ENCODE measurements around the gene CARD18. TPM values are rescaled to one million over a fixed set of nuclear protein-coding genes. Genes with fewer than 3 reads are reported as not detected.
"Not testable (repeated sequence)": the region's sequence is repeated elsewhere in the genome, so short reads cannot be mapped to it uniquely, and the experiment has no call there.

Gene CARD18
- total RNA-seq, 1 donor from 2014 or later: not detected

DNA sequence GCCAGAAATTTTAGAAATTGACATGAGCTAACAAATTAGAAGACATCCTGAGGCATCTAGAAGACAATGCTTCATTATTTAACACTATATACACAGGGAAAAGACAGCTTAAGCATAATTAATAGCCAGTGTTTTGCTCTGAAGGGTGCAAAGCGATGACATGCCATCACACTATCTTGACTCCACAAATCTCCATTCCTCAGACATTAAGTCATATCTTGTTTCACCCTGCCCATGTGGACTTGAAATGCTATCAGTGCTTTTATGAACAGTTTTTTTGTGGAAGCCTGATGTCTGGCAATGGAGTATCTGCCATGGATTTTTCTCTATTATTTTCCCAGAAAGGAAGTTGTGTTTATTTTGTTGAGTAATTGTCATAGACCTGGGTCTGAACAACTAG, 2.3 kb downstream of the CARD18 start:
- FAIRE-seq (no peak), DNase-seq (ENCODE audit: low spot score in 2 of 2) (no peak)

DNA sequence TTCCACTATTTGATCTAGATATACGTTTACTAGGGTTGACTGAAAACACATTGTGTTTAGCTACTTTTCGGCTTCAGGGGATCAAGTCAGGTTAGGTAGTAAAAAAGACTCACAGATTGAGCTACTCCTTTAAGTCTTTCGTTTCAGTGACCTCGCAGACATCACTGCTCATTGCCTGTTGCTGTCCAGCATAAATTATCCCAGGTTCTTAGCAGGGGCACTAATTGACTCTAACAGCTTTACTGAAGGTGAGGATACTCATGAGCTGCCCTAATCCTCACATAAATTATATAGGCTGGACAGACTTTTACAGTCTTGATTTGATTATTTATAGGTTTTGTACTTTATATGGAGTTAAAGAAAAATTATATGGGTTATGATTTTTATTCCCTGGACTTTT, 3.7 kb downstream of the CARD18 start:
- FAIRE-seq (no peak), DNase-seq (ENCODE audit: low spot score in 2 of 2) (no peak)

DNA sequence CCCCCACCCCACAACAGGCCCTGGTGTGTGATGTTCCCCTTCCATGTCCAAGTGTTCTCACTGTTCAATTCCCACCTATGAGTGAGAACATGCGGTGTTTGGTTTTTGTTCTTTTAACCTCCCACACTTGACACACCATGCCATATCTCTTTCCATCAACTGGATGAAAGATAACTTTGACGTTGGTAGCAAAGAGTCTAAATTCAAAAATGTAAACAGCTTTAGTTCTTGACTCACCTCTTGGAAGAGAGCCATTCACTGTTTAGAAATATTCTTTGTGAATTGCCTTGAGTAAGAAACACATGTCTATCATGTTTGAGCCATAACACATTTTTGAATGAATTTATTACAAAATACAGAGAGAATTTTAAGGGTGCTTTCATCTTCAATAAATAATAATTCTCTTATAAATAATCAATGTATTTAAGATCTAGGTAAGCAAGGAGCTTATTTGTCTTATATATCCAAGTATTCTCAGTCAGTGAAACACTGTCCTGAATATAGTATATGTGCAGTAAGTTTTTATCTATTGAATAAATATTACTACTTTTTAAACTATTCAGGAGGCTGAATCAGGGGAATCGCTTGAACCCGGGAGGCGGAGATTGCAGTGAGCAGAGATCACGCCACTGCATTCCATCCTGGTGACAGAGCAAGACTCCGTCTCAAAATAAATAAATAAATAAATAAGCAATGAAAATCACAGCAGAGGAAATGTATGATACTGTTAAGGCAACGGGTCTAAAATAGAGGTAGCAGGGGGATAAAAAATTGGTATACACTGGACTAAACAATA, 6.7 kb downstream of the CARD18 start:
- no peak for FAIRE-seq
- DNase-seq (ENCODE audit: low spot score in 2 of 2): no peak

DNA sequence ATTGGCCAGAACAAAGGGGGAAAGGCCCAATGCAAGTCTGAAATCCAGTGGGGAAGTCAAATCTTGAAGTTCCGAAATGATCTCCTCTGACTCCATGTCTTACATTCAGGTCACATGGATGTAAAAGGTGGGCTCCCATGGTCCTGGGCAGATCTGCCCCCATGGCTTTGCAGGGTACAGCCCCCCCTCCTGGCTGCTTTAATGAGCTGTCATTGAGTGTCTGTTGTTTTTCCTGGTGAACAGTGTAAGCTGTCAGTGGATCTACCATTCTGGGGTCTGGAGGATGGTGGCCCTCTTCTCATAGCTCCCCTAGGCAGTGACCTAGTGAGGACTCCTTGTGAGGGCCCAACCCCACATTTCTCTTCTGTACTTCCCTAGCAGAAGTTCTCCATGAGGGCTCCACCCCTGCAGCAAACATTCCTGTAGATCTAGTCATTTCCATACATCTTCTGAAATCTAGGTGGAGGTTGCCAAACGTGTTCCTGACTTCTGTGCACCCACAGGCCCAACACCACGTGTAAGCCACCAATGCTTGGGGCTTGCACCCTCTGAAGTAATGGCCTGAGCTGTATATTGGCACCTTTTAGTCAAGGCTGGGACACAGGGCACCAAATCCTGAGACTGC, 9.3 kb downstream of the CARD18 start:
- FAIRE-seq (no peak), DNase-seq (ENCODE audit: low spot score in 2 of 2) (no peak)

DNA sequence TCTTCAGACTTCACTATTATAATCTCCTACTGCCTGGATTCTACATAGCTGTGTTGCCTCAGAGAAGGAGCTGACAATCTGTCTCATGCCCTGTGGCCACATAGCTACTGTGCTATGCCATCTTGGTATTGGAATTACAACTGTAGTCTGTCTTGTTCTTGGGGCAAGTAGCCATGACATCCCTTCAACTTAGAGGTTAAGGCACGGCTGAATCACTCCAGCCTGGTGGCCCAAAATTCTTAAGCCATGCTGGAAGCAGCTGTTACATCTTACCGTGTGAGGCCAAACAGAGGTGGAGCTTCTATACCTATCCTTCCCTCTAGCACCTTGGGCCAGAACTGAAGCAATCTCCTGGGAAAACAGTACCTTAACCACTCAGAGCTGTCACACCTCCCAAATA, 14.8 kb downstream of the CARD18 start:
- FAIRE-seq (no peak), DNase-seq (ENCODE audit: low spot score in 2 of 2) (no peak)

DNA sequence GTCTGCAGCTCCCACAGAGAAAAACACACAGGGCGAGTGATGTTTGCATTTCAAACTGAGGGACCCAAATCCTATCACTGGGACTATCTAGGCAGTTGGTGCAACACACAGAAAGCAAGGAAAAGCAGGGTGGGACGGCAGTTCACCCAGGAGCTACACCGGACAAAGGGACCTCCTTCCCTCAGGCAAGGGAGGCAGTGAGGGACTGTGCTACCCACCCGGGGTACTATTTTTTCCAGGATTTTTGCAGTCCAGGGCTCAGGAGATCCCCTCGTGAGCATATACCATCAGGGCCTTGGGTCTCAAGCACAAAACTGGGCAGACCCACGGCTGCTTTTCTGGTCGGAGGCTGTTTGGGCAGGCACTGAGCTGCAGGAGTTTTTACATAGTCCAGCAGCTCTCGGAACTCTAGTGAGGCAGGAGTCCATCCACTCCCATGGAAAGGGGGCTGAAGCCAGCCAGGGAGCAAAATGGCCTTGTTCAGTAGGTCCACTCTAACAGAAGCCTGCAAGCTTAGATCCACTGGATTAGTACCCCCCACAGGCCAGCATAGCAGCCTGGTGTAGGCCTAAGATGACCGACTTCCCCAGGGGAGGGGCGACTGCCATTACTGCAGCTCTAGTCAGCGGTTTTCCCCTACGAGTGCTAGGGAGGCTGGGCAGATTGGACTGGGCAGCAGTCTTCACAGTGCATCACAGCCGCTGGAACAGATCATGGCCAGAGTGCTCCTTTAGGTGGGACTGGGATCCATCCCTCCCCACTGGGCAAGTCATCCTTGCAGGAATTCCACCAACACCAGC, 28.2 kb downstream of the CARD18 start:
- DNase-seq (ENCODE audit: low spot score in 2 of 2) (no peak), FAIRE-seq (no peak)

DNA sequence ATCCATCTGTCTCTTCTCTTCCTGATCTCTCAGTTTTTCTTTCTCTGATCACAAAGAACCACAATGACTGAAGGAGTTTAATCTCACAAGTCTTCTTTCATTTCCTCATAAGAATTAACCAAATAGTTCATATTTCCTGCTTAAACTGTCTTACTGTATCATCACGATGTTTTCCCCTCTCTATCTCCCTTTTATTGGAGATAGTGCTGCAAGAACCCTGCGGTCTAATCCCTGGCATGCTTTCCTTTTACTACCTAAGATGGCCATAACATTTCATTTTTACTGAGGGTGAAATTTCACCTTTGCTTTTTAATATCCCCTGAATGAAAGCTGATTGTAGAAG, 28.9 kb downstream of the CARD18 start:
- no peak for DNase-seq (ENCODE audit: low spot score in 2 of 2)
- no peak for FAIRE-seq

DNA sequence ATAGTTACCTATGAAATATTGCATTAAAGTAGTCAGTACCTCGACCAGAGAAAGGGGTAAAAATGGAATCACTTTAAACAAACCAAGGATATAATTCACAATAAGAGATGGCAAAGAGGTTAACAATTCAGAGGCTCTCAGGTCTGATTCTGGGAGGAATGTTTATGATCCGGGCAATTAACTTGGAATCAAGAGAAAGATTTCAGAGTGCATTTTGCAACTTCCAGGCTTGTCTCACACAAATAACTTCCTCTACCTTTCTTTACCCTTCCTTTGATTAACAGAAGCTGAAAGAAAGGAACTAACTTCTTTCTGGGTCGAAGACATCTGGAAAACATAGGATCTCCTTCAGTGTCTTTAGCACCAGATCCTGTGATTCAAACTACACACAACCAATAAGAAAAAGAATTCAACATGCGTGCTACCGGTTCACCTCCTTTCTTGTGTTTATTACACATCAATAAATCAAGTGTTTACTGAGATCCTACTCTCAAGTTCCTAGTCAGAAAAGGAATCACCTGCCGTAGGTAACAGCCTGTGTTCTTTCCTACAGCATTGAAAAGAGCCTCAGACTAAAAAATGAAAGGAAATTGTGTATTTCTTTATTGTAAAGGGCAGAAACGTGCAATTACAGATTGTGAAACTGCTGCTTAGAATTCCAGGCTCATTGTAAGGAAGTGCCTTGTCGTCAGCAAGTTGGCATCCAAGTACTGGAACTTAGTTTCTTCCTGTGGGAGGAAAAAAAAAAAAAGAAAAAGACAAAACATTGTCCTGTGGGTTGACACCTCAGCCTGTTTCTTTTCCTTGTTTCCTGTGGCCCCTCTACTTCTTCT, 29.5 kb downstream of the CARD18 start:
- no peak for FAIRE-seq
- no peak for DNase-seq (ENCODE audit: low spot score in 2 of 2)

DNA sequence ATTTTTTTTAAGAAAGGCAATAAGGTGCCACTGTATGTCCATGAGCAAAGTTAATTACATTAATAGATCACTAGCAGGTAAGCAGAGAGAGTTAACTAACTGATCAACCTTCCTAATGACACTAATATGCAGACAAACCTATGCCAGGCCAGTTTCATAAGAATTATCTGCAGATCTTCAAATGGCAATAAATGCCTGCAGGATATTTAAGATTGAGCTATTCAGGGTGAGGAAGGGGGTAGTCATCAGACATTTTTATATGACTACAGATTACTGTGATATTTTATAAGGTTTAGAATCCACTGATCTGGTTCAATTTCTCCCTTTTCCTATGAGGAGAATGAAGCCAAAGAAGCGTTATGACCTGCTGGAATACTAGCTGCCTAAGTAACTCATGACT, 30.2 kb downstream of the CARD18 start:
- DNase-seq (ENCODE audit: low spot score in 2 of 2) (no peak), FAIRE-seq (no peak)

DNA sequence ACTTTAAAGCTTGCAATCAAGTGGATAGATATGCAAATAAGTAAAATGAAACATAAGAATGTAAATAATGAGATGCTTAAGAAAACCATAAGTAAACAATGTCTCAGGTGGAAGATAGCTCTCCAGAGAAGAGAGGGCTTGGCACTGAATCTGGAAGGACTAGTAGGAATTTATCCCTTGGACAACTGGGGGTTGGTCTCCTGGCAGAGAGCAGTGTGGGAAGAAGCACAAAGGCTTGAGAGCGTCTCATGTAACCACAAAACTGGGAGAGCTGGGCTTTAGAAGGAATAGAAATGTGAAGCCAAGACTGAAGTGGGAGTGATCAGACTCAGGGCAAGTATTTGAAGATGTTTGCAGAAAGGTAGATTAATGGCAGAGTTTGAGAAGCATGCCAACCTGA, 31.3 kb downstream of the CARD18 start:
- FAIRE-seq (no peak), DNase-seq (ENCODE audit: low spot score in 2 of 2) (no peak)

DNA sequence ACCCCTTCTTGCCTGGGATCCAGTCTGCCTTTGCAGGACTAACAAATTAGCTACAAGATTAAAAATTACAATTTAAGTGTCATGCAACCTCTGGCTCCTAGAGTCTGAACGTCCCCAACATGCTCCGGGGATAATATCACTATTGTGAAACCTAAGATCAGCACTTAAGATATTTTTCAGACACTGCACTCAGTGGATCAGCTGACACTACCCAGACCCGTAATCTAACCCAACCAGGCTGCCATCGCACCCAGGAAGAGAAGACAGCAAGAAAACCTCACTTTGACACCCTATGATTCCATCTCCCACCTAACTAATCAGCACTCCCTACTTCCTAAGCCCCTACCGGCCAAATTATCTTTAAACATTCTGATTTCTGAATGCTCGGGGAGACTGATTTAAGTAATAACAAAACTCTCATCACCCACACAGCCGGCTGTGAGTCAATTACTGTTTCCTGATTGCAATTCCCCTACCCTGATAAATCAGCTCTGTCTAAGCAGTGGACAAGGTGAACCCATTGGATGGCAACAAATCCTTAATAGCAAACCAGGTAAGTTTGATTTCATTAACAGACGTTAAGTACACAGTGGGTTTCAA, 32.2 kb downstream of the CARD18 start:
- not testable (repeated sequence) for DNase-seq (ENCODE audit: low spot score in 2 of 2); FAIRE-seq

DNA sequence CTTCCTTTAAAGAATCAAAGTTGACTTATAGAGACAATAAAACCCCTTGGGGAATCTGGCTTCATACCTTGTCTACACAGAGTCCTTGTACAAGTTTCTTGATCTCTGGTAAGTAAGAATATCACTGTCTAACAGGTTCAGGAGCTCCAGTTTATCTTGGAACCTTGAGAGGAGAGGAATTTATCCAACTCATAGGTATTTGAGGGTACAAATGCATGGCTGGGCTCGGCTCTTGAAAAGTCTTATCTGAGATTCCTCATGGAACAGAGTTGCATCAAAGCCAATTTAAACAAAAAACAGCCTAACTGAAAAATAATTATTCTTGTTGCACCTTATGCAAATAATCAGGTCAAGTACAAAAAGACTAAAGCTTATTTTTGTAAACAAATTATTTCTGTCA, 33.4 kb downstream of the CARD18 start:
- no peak for FAIRE-seq
- DNase-seq (ENCODE audit: low spot score in 2 of 2): no peak

DNA sequence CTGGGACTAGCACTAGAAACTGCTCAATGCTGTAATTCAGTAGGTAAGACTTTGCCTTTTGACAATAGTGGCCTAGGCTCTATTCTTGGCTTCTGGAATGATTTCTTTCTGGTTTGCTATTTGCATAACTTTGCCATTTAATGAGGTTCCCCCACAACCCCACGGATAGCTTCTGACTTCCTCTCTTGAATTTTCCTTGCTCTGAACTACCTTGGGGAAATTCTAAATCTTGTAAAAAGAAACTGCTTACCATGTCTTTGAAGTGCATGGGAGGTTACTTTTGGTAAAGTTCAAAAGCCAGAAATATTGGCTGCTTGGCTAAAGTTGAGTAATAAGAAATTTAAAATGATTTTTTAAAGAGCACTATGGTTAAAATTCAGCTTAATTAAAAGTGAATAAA, 35.3 kb downstream of the CARD18 start:
- FAIRE-seq (no peak), DNase-seq (ENCODE audit: low spot score in 2 of 2) (no peak)

DNA sequence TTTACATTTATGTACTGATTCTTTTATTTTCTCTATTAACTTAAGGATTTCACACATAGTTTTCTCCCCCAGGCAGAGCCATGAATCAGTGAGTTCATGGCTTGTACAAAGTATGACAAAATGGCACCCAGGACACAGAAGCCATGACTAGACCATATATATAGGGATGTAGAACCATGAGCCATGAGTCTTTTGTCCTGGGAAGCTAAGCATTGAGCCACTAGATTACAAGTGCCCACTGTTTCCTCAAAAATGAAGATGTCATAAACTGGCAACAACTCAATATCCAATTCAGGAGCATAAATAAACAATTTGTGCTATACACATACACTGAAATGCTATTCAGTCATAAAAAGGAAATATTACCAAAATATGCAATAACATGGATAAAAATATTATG, 36.2 kb downstream of the CARD18 start:
- FAIRE-seq (no peak), DNase-seq (ENCODE audit: low spot score in 2 of 2) (no peak)

DNA sequence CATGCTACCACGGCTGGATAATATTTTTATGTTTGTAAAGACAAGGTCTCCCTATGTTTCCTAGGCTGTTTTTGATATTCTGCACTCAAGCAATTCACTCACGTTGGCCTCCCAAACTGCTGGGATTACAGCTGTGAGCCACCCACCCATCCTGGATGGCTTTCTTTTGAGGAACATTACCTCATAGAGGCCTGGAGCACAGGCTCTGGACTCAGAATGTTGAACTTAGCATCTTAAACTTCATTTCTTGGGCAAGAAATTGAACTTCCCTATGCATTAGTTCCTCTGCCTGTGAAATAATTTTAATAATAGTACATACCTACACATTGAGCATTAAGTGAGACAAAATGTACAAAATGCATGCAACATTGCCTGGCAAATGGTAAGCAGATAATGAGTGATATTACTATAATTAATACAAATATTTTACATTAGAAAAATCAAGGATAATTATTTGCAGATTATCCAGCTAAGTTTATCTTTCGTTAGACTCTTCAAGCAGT, 37.4 kb downstream of the CARD18 start:
- FAIRE-seq; DNase-seq (ENCODE audit: low spot score in 2 of 2): not testable (repeated sequence)

DNA sequence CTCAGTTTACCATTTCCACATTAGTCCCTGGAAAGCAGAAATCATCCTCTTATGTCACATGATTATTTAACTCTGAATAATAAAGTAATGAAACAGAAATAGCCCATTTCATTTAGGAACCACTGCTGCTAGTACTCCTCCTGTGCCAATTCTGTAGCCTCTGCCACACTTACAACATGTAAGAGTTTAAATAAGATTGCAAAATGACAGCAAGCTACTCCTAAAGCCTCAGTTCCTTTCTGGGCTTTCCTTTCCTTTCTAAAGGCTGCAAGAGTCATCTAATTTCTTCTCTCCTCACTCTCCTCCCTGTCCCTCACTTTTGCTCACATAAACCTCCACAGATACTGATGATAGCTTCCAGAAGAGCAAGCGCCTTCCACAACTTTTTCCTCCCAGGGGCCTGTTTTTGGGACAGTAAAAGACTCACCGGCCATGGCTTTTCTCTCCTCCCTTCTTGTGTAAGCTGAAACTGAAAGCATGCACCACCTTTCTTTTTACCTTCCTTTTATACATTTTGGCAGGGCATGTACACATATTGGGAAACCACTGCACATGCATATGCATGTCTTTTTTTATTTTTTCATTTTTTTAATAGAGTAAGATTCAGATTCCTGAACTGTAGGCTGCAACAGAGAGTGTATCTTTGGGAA, 38.5 kb downstream of the CARD18 start:
- DNase-seq (ENCODE audit: low spot score in 2 of 2): no peak
- no peak for FAIRE-seq

DNA sequence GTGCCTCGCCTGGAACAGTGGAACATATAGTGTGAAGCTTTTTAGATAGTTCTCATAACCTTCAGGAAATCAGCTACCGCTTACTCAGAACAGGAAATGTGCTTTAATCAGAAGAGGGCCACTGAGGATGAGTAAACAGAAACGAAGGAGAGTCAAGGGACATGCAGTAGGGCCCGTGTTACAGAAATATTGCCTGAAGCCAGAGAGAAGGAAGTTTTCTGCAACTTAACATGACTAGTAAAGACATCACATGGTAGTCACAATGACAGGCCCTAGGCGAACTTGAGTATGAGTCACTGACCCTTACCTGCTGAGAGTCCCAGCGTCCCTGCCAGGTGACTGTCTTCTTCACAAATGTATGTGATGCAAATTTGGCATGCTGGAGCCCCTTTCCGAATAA, 39.4 kb downstream of the CARD18 start:
- DNase-seq (ENCODE audit: low spot score in 2 of 2) (no peak), FAIRE-seq (no peak)

DNA sequence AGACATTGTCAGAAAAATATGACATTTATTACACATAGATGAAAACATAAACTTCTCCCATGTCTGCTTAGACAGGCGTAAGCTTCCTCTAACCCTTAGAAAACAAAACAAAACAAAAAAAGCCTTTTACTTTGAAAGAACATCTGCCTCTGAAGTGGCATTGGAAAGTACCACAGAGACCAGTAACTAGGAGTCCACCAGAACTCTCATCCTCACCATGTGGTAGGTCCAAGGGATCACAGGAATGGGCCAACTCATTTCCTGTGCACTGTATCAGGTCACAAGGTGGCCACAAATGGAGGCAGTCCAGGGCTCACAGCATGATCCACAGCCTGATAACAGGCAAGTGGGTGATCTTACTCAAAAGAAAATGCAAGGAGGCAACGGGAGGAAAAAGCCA, 40.0 kb downstream of the CARD18 start:
- not testable (repeated sequence) for DNase-seq (ENCODE audit: low spot score in 2 of 2); FAIRE-seq
